CD14-positive monocyte (primary cell): ENCODE data around the gene ENDOV. TPM values are rescaled to one million over a fixed set of nuclear protein-coding genes. Genes with fewer than 3 reads are reported as not detected.

Experiments
- DNase-seq, 3 donors: peaks; one replicate each; pipeline ENCODE4 v3.0.0-alpha.2; 2011 to 2022
- H2AFZ ChIP-seq: 2 replicates; pipeline ENCODE4 v1.6.0; 2012; ENCODE audit warnings: mild to moderate bottlenecking, low read depth, low read length, inconsistent platforms; ENCODE audit not compliant: insufficient read depth, poor library complexity, severe bottlenecking
- H3K27ac ChIP-seq, 2 donors: 1 replicate in 1 of 2; 2 replicates in 1 of 2; pipeline ENCODE4 v1.5.1; 2012 to 2013; ENCODE audit warnings: low read length in 2 of 2, control low read depth in 1 of 2, inconsistent platforms in 1 of 2, low read depth in 1 of 2, mild to moderate bottlenecking in 1 of 2
- H3K27me3 ChIP-seq, 2 donors: one replicate each; pipeline versions ENCODE4 v1.6.0 to v1.6.1; 2011 to 2013; ENCODE audit warnings: low read length in 2 of 2; ENCODE audit not compliant: control insufficient read depth in 2 of 2, insufficient read depth in 2 of 2
- H3K36me3 ChIP-seq, 2 donors: replicated peaks in 1 of 2; 1 replicate in 1 of 2; 2 replicates in 1 of 2; pipeline versions ENCODE4 v1.5.1 to v1.6.1; 2012 to 2013; ENCODE audit warnings: low read length in 2 of 2, control low read depth in 1 of 2, inconsistent platforms in 1 of 2, mild to moderate bottlenecking in 1 of 2; ENCODE audit not compliant: insufficient read depth in 2 of 2, control insufficient read depth in 1 of 2
- H3K4me1 ChIP-seq, 2 donors: 1 replicate in 1 of 2; 2 replicates in 1 of 2; pipeline versions ENCODE4 v1.5.1 to v1.6.1; 2012 to 2013; ENCODE audit warnings: low read length in 2 of 2, control low read depth in 1 of 2, inconsistent platforms in 1 of 2, mild to moderate bottlenecking in 1 of 2, moderate library complexity in 1 of 2; ENCODE audit not compliant: insufficient read depth in 2 of 2, control insufficient read depth in 1 of 2
- H3K4me2 ChIP-seq: replicated peaks from 2 replicates; pipeline ENCODE3; 2012; ENCODE audit warnings: low read length, moderate library complexity, mild to moderate bottlenecking; ENCODE audit not compliant: poor library complexity, severe bottlenecking; ENCODE audit errors: extremely low read depth
- H3K4me3 ChIP-seq, 3 experiments: fragments of 200-600 bp in 1 of 3; sonication (generic) in 1 of 3; replicated peaks in 1 of 3; 1 replicate in 2 of 3; 2 replicates in 1 of 3; pipeline ENCODE4 v1.5.1; 2011 to 2013; ENCODE audit warnings: low read length in 3 of 3, mild to moderate bottlenecking in 3 of 3, control low read depth in 2 of 3, low read depth in 2 of 3, inconsistent platforms in 1 of 3, moderate library complexity in 1 of 3
- H3K79me2 ChIP-seq: 2 replicates; pipeline ENCODE4 v1.6.0; 2012; ENCODE audit warnings: mild to moderate bottlenecking, control low read depth, inconsistent platforms, low read length, moderate library complexity; ENCODE audit not compliant: insufficient read depth
- H3K9ac ChIP-seq: 2 replicates; pipeline ENCODE4 v1.6.0; 2017; ENCODE audit warnings: low read length, mild to moderate bottlenecking; ENCODE audit not compliant: insufficient read depth, poor library complexity, severe bottlenecking
- H3K9me3 ChIP-seq, 2 donors: replicated peaks in 1 of 2; 1 replicate in 1 of 2; 2 replicates in 1 of 2; pipeline versions ENCODE4 v1.5.1 to v1.6.1; 2012 to 2013; ENCODE audit warnings: low read length in 2 of 2, control low read depth in 1 of 2; ENCODE audit not compliant: control insufficient read depth in 1 of 2, insufficient read depth in 1 of 2
- H4K20me1 ChIP-seq: 2 replicates; pipeline ENCODE4 v1.6.0; 2012; ENCODE audit warnings: mild to moderate bottlenecking, low read length, control low read depth, moderate library complexity; ENCODE audit not compliant: insufficient read depth
- H3K27ac Mint-ChIP-seq, 7 donors: one replicate each; pipeline ENCODE4 v1.8.0; 2020; ENCODE audit warnings: mild to moderate bottlenecking in 7 of 7, mixed read lengths in 7 of 7, moderate library complexity in 6 of 7, inconsistent platforms in 2 of 7
- H3K27me3 Mint-ChIP-seq, 3 donors: one replicate each; pipeline ENCODE4 v1.8.0; 2021 to 2022; ENCODE audit warnings: low read depth in 3 of 3, mild to moderate bottlenecking in 3 of 3, mixed read lengths in 3 of 3, moderate library complexity in 3 of 3, inconsistent platforms in 1 of 3
- H3K36me3 Mint-ChIP-seq, 2 donors: one replicate each; pipeline ENCODE4 v1.8.0; 2020; ENCODE audit warnings: mixed read lengths in 2 of 2, inconsistent platforms in 1 of 2, mild to moderate bottlenecking in 1 of 2
- H3K4me1 Mint-ChIP-seq: one replicate; pipeline ENCODE4 v1.8.0; 2020; ENCODE audit warnings: mild to moderate bottlenecking, mixed read lengths
- H3K4me3 Mint-ChIP-seq, 2 donors: one replicate each; pipeline ENCODE4 v1.8.0; 2020; ENCODE audit warnings: mild to moderate bottlenecking in 2 of 2, mixed read lengths in 2 of 2, moderate library complexity in 1 of 2
- H3K9me3 Mint-ChIP-seq, 7 donors: one replicate each; pipeline ENCODE4 v1.8.0; 2020 to 2022; ENCODE audit warnings: mixed read lengths in 7 of 7, mild to moderate bottlenecking in 6 of 7, moderate library complexity in 6 of 7, inconsistent platforms in 2 of 7
- WGBS: methylation state at CpG from one replicate; pipeline ENCODE4 v1.1.5; 2013; ENCODE audit warnings: missing lambda C conversion rate; ENCODE audit not compliant: insufficient coverage; 5-methylcytosine and 5-hydroxymethylcytosine counted together
- intact Hi-C, 2 donors: fragments of 100-400 bp; cut with micrococcal nuclease; formaldehyde crosslinking; loops; one replicate each; pipeline versions ENCODE4 v1.15.0 to v1.15.1; 2023
- polyA plus RNA-seq, 3 donors: library from polyadenylated mRNA; depleted of rRNA in 1 of 3; unstranded in 2 of 3; stranded (reverse) in 1 of 3; fragments of 300-500 nt in 2 of 3; fragments of >200 nt in 1 of 3; fragmentation: Illumina TruSeq in 2 of 3; gene quantifications; 1 replicate in 2 of 3; 2 replicates in 1 of 3; pipeline ENCODE4 v1.2.3, GENCODE V29; 2012 to 2021
- TF ChIP-seq, protein P1 (sequence below): fragments of 200-600 bp; IDR thresholded peaks from one replicate; pipeline ENCODE4 v1.8.0; 2022; ENCODE audit warnings: antibody characterized with exemption, mild to moderate bottlenecking

ENDOV gene
- polyA plus RNA-seq, 3 donors = 10.4 to 15.7 (median 13.3) TPM

DNA sequence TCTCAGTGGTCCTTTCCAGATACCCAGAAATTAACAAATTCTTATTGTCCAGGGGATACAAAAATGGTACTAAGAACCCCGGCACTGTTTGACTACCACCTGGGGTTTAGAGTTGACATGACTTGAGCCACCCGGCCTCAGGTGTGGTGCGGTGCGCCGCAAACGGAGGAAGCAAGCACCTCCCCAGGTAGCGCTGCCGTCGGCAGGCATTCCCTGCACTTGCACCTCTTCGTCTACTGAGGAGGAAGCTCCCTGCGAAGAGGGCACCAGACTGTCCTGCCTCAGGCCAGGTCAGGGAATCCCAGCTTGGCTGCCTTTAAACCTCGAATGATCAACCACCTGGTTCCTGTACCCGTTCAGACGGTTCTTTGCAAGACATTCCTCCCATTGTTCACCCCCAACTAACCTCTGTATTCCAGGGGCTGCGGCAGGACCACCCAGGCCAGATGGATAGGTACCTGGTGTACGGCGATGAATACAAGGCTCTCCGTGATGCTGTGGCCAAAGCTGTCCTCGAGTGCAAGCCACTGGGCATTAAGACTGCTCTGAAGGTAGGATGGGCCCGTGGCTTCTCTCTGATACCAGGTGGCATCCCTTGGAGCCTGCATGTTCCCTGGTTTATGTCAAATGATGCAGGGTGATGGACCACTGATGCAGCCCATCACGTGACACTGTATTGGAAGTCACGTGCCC lies 40.8 kb upstream of the ENDOV start:
- Histone ChIP-seq H3K4me3 (no peak overlapping the region), H3K9me3 (no peaks in the 10 kb centered on the region), H3K27ac (no peak overlapping the region), H3K9ac (no peak overlapping the region), H3K27me3 (no peaks in the 10 kb centered on the region), H3K79me2 (no peaks in the 10 kb centered on the region), H3K4me1 (no peaks in the 10 kb centered on the region), H2AFZ (no peak overlapping the region), H3K36me3 (peaks cover 99 to 100% of the 10 kb centered on the region in 2 donors), H3K4me2 (no peak overlapping the region), H4K20me1 (peaks cover 78% of the 10 kb centered on the region)
- no peak overlapping the region for H3K4me3 Mint-ChIP-seq
- intact Hi-C loops = no loop called here
- H3K9me3 Mint-ChIP-seq = no peaks in the 10 kb centered on the region
- TF ChIP-seq, protein P1, sequence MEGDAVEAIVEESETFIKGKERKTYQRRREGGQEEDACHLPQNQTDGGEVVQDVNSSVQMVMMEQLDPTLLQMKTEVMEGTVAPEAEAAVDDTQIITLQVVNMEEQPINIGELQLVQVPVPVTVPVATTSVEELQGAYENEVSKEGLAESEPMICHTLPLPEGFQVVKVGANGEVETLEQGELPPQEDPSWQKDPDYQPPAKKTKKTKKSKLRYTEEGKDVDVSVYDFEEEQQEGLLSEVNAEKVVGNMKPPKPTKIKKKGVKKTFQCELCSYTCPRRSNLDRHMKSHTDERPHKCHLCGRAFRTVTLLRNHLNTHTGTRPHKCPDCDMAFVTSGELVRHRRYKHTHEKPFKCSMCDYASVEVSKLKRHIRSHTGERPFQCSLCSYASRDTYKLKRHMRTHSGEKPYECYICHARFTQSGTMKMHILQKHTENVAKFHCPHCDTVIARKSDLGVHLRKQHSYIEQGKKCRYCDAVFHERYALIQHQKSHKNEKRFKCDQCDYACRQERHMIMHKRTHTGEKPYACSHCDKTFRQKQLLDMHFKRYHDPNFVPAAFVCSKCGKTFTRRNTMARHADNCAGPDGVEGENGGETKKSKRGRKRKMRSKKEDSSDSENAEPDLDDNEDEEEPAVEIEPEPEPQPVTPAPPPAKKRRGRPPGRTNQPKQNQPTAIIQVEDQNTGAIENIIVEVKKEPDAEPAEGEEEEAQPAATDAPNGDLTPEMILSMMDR = no peak
- DNase-seq = no peak
- peaks cover 95 to 99% of the 10 kb centered on the region in 2 donors for H3K36me3 Mint-ChIP-seq
- 96% methylated on average over 22 of the region's 22 CpGs for WGBS
- no peaks in the 10 kb centered on the region for H3K4me1 Mint-ChIP-seq
- H3K27me3 Mint-ChIP-seq = no peaks in the 10 kb centered on the region
- H3K27ac Mint-ChIP-seq = no peak overlapping the region

DNA sequence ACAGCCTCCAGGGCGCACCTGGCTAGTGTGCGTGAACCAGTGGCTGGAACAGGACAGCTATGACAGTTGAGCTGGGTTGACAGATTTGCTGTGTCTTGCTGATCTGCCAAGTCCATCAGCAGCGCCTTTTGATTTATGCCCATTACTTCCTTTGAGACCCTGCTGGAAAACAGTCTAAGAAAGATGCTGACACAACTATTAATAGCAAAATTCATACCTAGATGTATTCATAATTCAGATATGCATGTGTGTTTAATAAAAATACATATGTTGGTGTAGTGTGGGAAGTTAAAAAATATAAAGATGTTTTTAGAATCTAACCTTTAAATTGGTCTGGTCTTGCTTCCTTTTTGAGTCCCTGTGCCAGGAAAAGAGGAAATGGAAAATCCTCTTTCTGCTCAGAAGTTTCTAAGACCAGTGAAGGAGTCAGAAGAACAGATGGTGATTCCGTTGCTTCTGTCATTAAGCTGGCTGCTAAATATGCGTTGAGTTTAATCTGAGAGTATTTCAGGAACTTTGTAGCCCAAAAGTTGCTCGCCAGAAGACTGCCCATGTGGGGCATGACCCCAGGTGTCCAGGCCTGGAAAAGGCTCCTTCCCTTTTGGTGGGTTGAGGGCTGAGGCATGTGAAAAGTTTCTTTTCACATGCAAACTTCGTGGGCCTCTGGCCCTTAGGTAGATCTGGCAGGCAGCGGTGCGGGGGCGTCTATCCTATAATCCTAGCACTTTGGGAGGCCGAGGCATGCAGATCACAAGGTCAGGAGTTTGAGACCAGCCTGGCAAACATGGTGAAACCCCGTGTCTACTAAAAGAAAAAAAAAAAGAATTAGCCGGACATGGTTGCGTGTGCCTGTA lies 40.0 kb upstream of the ENDOV start:
- H3K4me3 ChIP-seq = no peak overlapping the region
- no peak overlapping the region for H3K27ac ChIP-seq
- no peaks in the 10 kb centered on the region for H3K27me3 ChIP-seq
- no peak overlapping the region for H3K4me2 ChIP-seq
- Mint-ChIP-seq H3K36me3 (peaks cover 95 to 99% of the 10 kb centered on the region in 2 donors), H3K27me3 (no peaks in the 10 kb centered on the region), H3K9me3 (no peaks in the 10 kb centered on the region), H3K4me1 (no peaks in the 10 kb centered on the region), H3K4me3 (no peak overlapping the region), H3K27ac (peak overlapping the region in 1 of 7 donors; percentile 10)
- no peaks in the 10 kb centered on the region for H3K4me1 ChIP-seq
- H2AFZ ChIP-seq = no peak overlapping the region
- DNase-seq = no peak
- TF ChIP-seq, protein P1 = no peak
- H4K20me1 ChIP-seq = peaks cover 78% of the 10 kb centered on the region
- no peak overlapping the region for H3K9ac ChIP-seq
- H3K9me3 ChIP-seq = no peaks in the 10 kb centered on the region
- peaks cover 99 to 100% of the 10 kb centered on the region in 2 donors for H3K36me3 ChIP-seq
- intact Hi-C loops = no loop called here
- no peaks in the 10 kb centered on the region for H3K79me2 ChIP-seq
- 79% methylated on average over 13 of the region's 14 CpGs for WGBS
